ENCODE results near the gene LGR4.
"Not testable (repeated sequence)": the region's sequence is repeated elsewhere in the genome, so short reads cannot be mapped to it uniquely, and the experiment has no call there.

LGR4 gene

DNA sequence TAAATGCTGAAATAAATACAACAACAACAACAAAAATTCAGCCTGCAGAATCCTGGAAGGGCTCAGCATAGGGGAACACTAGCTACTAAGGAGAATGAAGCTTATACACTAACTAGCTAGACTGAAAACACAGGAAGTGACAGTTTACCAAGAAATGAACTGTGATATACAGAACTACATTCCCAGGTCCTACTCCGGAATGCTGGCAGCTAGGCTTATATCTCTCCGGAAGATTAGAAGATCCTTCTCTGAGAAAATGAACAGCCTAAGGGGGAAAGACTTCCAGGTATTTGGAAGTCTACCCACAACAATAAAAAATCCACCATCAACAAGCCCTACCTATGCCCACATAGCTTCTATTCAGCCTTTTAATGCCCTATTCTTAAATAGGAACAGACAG is 140.6 kb downstream of the LGR4 start:
- peak; percentile 78 for DNase-seq

DNA sequence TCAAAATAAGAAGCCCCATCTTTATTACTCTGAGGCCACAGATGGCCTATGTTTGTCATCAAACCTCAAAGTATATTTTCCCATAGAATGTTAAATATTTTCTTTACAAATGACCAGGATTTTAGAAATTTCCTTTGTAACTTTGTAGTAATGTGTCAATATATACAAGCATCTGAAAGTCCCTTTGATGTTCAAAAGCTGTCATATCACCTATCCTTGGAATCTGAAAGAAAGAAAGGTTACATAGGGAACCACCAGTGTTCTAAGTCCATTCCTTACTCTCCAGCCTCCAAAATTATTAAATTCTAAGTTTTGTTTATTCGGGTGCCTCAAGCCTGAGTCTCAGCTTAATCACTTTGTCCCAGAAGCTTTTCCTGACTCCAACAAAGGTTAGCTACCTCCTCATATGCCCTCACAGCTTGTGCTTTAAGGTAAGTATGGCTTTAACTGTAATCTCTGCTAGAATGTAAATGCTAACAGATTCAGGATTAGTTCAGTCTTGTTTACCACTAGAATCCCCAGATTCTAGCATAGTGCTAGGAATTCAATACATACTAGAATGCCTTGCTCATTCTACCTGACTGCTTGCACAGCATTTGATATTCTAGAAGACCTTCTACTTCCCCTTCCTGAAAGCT is 141.8 kb downstream of the LGR4 start:
- no peak for DNase-seq

DNA sequence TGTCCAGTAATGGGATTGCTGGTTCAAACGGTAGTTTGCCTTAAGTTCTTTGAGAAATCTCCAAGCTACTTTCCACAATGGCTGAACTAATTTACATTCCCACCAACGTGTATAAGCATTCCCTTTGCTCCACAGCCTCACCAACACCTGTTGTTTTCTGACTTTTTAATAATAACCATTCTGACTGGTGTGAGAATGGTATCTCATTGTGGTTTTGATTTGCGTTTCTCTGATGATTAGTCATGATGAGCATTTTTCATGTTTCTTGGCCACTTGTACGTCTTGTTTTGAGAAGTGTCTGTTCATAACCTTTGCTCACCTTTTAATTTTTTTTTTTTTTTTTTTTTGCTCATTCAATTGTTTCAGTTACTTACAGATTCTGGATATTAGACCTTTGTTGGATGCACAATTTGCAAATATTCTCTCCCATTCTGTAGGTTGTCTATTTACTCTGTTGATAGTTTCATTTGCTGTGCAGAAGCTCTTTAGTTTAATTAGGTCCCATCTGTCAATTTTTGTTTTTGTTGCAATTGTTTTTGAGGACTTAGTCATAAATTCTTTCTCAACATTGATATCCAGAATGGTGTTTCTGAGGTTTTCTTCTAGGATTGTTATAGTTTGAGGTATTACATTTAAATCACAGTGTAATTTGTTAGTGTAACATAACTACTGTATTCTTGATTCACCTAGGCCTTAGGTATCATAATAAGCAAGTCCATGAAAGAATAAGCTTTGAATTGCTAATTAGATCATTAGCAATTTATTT is 142.5 kb downstream of the LGR4 start:
- no peak for DNase-seq

DNA sequence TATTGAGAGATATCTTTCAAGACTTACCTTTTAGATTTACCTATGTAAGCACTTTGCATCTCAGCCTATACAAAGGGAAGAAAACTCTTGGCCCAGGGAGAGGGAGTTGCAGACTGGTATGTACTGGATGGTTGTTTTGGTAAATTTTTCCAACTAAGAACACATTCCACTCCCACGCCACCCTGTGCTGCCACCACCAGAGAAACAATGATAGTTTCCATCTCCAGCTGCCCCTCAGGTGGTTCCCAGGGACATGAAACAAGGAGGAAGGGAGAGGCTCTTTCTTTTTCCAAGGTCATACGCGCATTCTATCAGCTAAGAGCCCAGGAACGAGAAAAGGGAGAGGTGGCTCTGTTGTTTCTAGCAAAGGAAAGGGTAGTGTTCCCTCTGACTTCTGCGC is 144.0 kb downstream of the LGR4 start:
- no peak for DNase-seq

DNA sequence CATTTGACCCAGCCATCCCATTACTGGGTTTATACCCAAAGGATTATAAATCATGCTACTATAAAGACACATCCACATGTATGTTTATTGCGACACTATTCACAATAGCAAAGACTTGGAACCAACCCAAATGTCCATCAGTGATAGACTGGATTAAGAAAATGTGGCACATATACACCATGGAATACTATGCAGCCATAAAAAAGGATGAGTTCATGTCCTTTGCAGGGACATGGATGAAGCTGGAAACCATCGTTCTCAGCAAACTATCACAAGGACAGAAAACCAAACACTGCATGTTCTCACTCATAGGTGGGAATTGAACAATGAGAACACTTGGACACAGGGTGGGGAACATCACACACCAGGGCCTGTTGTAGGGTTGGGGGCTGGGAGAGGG is 145.5 kb downstream of the LGR4 start:
- not testable (repeated sequence) for DNase-seq

DNA sequence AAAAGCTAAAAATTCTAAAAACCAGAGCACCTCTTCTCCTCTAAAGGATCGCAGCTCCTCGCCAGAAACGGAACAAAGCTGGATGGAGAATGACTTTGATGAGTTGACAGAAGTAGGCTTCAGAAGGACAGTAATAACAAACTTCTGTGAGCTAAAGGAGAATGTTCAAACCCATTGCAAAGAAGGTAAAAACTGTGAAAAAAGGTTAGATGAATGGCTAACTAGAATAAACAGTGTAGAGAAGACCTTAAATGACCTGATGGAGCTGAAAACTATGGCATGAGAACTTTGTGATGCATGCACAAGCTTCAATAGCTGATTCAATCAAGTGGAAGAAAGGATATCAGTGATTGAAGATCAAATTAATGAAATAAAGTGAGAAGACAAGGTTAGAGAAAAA is 150.4 kb downstream of the LGR4 start:
- DNase-seq = not testable (repeated sequence)

DNA sequence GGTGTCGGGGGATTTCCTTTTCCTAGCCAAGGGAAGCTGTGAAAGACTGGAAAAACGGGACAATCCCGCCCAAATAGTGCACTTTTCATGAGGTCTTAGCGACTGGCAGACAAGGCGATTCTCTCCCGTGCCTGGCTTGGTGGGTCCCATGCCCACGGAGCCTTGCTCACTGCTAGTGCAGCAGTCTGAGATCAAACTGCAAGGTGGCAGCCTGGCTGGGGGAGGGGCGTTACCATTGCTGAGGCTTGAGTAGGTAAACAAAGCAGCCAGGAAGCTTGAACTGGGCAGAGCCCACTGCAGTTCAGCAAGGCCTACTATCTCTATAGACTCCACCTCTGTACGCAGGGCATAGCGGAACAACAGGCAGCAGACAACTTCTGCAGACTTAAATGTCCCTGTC is 151.2 kb downstream of the LGR4 start:
- DNase-seq = not testable (repeated sequence)

DNA sequence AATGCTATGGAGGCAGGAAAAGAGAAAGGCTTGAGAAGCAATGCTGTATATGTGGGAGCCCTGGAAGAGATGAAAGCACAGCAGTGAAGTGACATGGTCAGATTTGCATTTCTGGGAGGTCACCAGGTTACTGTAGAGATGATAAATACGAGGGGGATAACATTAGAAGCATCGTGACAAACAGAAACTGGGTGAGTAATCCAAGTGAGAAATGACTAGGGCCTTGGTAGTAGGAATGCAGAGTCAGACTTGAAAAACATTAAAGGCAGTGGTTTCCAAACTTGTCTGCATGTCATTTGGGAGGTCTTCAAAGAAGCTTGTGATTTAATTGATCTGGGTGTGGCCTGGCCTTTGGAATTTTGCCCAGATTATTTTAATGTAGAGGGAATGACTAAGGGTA is 153.5 kb downstream of the LGR4 start:
- peak; percentile 94 for DNase-seq

DNA sequence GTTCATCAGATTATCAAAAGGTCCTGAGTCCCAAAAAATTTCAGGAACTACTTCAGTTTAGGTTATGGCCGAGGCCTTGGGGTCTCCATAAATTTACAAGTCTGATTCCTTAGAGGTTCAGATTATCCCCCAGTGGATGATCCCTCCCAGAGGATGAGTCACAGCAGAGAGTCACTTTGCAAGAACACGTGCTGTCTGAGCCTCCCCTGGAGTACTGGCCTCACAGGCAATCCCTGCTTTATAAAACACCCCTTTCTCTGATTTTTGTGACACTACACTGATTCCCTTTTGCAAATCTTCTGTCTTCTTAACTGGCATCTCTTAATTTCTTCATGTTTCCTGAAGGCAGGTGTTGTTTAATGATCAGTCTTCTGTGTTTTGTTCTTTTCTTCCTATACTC is 154.8 kb downstream of the LGR4 start:
- peak; percentile 88 for DNase-seq
